Measurements from ENCODE around the gene TEAD4.

DNA sequence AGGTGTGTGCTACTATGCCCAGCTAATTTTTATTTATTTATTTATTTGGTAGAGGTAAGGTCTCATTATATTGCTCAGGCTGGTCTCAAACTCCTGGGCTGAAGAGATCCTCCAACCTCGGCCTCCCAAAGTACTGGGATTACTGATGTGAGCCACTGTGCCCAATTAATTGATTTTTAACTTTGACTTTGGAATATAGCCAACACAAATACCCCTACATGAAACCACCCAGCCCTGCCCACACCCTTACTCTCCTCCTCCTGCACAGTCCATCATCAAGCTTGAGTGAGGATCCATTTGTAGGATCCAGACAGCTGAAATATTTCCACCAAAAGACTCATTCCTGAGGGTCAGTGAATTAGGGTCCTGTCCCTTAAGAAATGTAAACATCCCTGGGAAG, 3.3 kb upstream of the TEAD4 start:
- TF ChIP-seq, protein P1, sequence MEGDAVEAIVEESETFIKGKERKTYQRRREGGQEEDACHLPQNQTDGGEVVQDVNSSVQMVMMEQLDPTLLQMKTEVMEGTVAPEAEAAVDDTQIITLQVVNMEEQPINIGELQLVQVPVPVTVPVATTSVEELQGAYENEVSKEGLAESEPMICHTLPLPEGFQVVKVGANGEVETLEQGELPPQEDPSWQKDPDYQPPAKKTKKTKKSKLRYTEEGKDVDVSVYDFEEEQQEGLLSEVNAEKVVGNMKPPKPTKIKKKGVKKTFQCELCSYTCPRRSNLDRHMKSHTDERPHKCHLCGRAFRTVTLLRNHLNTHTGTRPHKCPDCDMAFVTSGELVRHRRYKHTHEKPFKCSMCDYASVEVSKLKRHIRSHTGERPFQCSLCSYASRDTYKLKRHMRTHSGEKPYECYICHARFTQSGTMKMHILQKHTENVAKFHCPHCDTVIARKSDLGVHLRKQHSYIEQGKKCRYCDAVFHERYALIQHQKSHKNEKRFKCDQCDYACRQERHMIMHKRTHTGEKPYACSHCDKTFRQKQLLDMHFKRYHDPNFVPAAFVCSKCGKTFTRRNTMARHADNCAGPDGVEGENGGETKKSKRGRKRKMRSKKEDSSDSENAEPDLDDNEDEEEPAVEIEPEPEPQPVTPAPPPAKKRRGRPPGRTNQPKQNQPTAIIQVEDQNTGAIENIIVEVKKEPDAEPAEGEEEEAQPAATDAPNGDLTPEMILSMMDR (conservative IDR thresholded peaks at IDR 0.05; ENCODE audit: low read length), result no peak
- TF ChIP-seq EZH2phosphoT487 (IDR thresholded peaks at IDR 0.05; ENCODE audit: borderline replicate concordance, low read depth, low read length), result no peak

Data from OCI-LY7 (cell line).